ENCODE results near the gene LBP. TPM values are rescaled to one million over a fixed set of nuclear protein-coding genes. Genes with fewer than 3 reads are reported as not detected.

The LBP gene
- polyA plus RNA-seq, result not detected

- Mint-ChIP-seq H3K4me1 (no peaks in the 10 kb centered on the region), H3K27ac (no peak within 1 kb of the TSS), H3K36me3 (no peaks in the 10 kb centered on the region), H3K9me3 (no peaks in the 10 kb centered on the region), H3K27me3 (ENCODE audit: low read depth in 3 of 3) (peaks cover 0 to 8% (median 2%) of the 10 kb centered on the region in 3 donors), H3K4me3 (no peak within 1 kb of the TSS)
- no peak for DNase-seq
Observed at GRCh38 chr20:38346247-38346651, at the start of gene LBP. Gene LBP (plus strand): TSS chr20:38346482. CDS start chr20:38346517, 35 bp downstream.

GRCh38 chr20:38297916-38298674 is 48.2 kb upstream of the LBP start:
- Mint-ChIP-seq H3K9me3 (no peaks in the 10 kb centered on the region), H3K36me3 (no peaks in the 10 kb centered on the region), H3K4me3 (no peak overlapping the region), H3K27ac (no peak overlapping the region), H3K27me3 (ENCODE audit: low read depth in 3 of 3) (peaks cover 5 to 8% (median 8%) of the 10 kb centered on the region in 3 donors), H3K4me1 (peaks cover 0 to 3% of the 10 kb centered on the region in 2 donors)
- DNase-seq, result no peak

- Mint-ChIP-seq H3K9me3 (no peaks in the 10 kb centered on the region), H3K4me3 (no peak overlapping the region), H3K27ac (no peak overlapping the region), H3K27me3 (ENCODE audit: low read depth in 3 of 3) (peaks cover 5 to 10% (median 8%) of the 10 kb centered on the region in 3 donors), H3K4me1 (peaks cover 6 to 10% of the 10 kb centered on the region in 2 donors), H3K36me3 (no peaks in the 10 kb centered on the region)
- no peak for DNase-seq
Observed at GRCh38 chr20:38298768-38299288, 47.5 kb upstream of the LBP start.

- no peak overlapping the region for H3K4me3 Mint-ChIP-seq
- DNase-seq, result no peak
- peaks cover 17 to 21% of the 10 kb centered on the region in 2 donors for H3K4me1 Mint-ChIP-seq
- no peaks in the 10 kb centered on the region for H3K36me3 Mint-ChIP-seq
- no peak overlapping the region for H3K27ac Mint-ChIP-seq
- H3K27me3 Mint-ChIP-seq (ENCODE audit: low read depth in 3 of 3), result peaks cover 5 to 10% (median 6%) of the 10 kb centered on the region in 3 donors
- no peaks in the 10 kb centered on the region for H3K9me3 Mint-ChIP-seq
Observed at GRCh38 chr20:38299963-38300362, 46.3 kb upstream of the LBP start.

GRCh38 chr20:38300438-38300837 is 45.8 kb upstream of the LBP start:
- Mint-ChIP-seq H3K4me1 (peaks cover 17 to 22% of the 10 kb centered on the region in 2 donors), H3K4me3 (no peak overlapping the region), H3K36me3 (no peaks in the 10 kb centered on the region), H3K9me3 (no peaks in the 10 kb centered on the region), H3K27me3 (ENCODE audit: low read depth in 3 of 3) (peaks cover 3 to 10% (median 5%) of the 10 kb centered on the region in 3 donors), H3K27ac (no peak overlapping the region)
- no peak for DNase-seq

GRCh38 chr20:38301309-38301708 is 45.0 kb upstream of the LBP start:
- H3K4me3 Mint-ChIP-seq, result no peak overlapping the region
- H3K27ac Mint-ChIP-seq, result no peak overlapping the region
- peaks cover 1 to 10% (median 5%) of the 10 kb centered on the region in 3 donors for H3K27me3 Mint-ChIP-seq (ENCODE audit: low read depth in 3 of 3)

GRCh38 chr20:38302786-38303185 is 43.5 kb upstream of the LBP start:
- DNase-seq, result no peak
- Mint-ChIP-seq H3K36me3 (no peaks in the 10 kb centered on the region), H3K4me1 (peaks cover 17 to 22% of the 10 kb centered on the region in 2 donors), H3K27me3 (ENCODE audit: low read depth in 3 of 3) (peaks cover 9 to 14% (median 10%) of the 10 kb centered on the region in 3 donors), H3K27ac (no peak overlapping the region), H3K4me3 (no peak overlapping the region), H3K9me3 (no peaks in the 10 kb centered on the region)

More at GRCh38 chr20:38301309-38301708, 45.0 kb upstream of the LBP start:
- peaks cover 17 to 22% of the 10 kb centered on the region in 2 donors for H3K4me1 Mint-ChIP-seq
- H3K36me3 Mint-ChIP-seq, result no peaks in the 10 kb centered on the region
- no peaks in the 10 kb centered on the region for H3K9me3 Mint-ChIP-seq
- no peak for DNase-seq

GRCh38 chr20:38303908-38304379 is 42.3 kb upstream of the LBP start, which contains the start of gene BPI:
Gene BPI (plus strand): TSS chr20:38304156. CDS start chr20:38304224, 68 bp downstream.
- Mint-ChIP-seq H3K27ac (no peak within 1 kb of the TSS), H3K36me3 (no peaks in the 10 kb centered on the region), H3K9me3 (no peaks in the 10 kb centered on the region), H3K4me3 (peak within 1 kb of the TSS in 4 of 5 donors; percentile 19 to 63 (median 48)), H3K27me3 (ENCODE audit: low read depth in 3 of 3) (peaks cover 8 to 14% (median 8%) of the 10 kb centered on the region in 3 donors), H3K4me1 (peaks cover 17 to 22% of the 10 kb centered on the region in 2 donors)
- peak in 1 of 3 donors; percentile 6 for DNase-seq

GRCh38 chr20:38304845-38305447 is 41.3 kb upstream of the LBP start:
- H3K4me3 Mint-ChIP-seq, result peak overlapping the region in 1 of 5 donors; percentile 42
- peaks cover 8 to 14% (median 8%) of the 10 kb centered on the region in 3 donors for H3K27me3 Mint-ChIP-seq (ENCODE audit: low read depth in 3 of 3)
- H3K36me3 Mint-ChIP-seq, result no peaks in the 10 kb centered on the region
- H3K4me1 Mint-ChIP-seq, result peaks cover 17 to 22% of the 10 kb centered on the region in 2 donors
- no peak for DNase-seq
- H3K27ac Mint-ChIP-seq, result no peak overlapping the region
- H3K9me3 Mint-ChIP-seq, result no peaks in the 10 kb centered on the region

GRCh38 chr20:38305541-38305940 is 40.7 kb upstream of the LBP start:
- no peak for DNase-seq
- H3K4me3 Mint-ChIP-seq, result no peak overlapping the region
- H3K9me3 Mint-ChIP-seq, result no peaks in the 10 kb centered on the region
- H3K27ac Mint-ChIP-seq, result no peak overlapping the region
- peaks cover 7 to 14% (median 8%) of the 10 kb centered on the region in 3 donors for H3K27me3 Mint-ChIP-seq (ENCODE audit: low read depth in 3 of 3)
- no peaks in the 10 kb centered on the region for H3K36me3 Mint-ChIP-seq
- peaks cover 17 to 22% of the 10 kb centered on the region in 2 donors for H3K4me1 Mint-ChIP-seq

GRCh38 chr20:38306379-38306778 is 39.9 kb upstream of the LBP start:
- no peak overlapping the region for H3K27ac Mint-ChIP-seq
- DNase-seq, result no peak
- H3K36me3 Mint-ChIP-seq, result no peaks in the 10 kb centered on the region
- peaks cover 3 to 14% (median 9%) of the 10 kb centered on the region in 3 donors for H3K27me3 Mint-ChIP-seq (ENCODE audit: low read depth in 3 of 3)
- H3K4me3 Mint-ChIP-seq, result no peak overlapping the region
- peaks cover 17 to 22% of the 10 kb centered on the region in 2 donors for H3K4me1 Mint-ChIP-seq
- H3K9me3 Mint-ChIP-seq, result no peaks in the 10 kb centered on the region

GRCh38 chr20:38307371-38308046 is 38.8 kb upstream of the LBP start:
- H3K27ac Mint-ChIP-seq, result no peak overlapping the region
- H3K9me3 Mint-ChIP-seq, result no peaks in the 10 kb centered on the region
- H3K27me3 Mint-ChIP-seq (ENCODE audit: low read depth in 3 of 3), result peaks cover 3 to 17% (median 11%) of the 10 kb centered on the region in 3 donors
- H3K4me3 Mint-ChIP-seq, result no peak overlapping the region
- H3K36me3 Mint-ChIP-seq, result no peaks in the 10 kb centered on the region
- no peak for DNase-seq
- H3K4me1 Mint-ChIP-seq, result peaks cover 17 to 22% of the 10 kb centered on the region in 2 donors

GRCh38 chr20:38308047-38308438 is 38.2 kb upstream of the LBP start:
- no peak for DNase-seq
- Mint-ChIP-seq H3K27me3 (ENCODE audit: low read depth in 3 of 3) (peaks cover 3 to 17% (median 11%) of the 10 kb centered on the region in 3 donors), H3K27ac (no peak overlapping the region), H3K36me3 (no peaks in the 10 kb centered on the region), H3K9me3 (no peaks in the 10 kb centered on the region), H3K4me3 (no peak overlapping the region), H3K4me1 (peaks cover 17 to 19% of the 10 kb centered on the region in 2 donors)
